HepG2 (cell line): Measurements from ENCODE around the gene HK2. TPM values are rescaled to one million over a fixed set of nuclear protein-coding genes. Genes with fewer than 3 reads are reported as not detected.

Source experiments
- BRD4 ChIP-seq: sonication (generic); formaldehyde crosslinking; IDR thresholded peaks from 2 replicates; pipeline ENCODE4 v1.4.0; 2020; ENCODE audit warnings: missing genetic modification reagents
- CCAR2 ChIP-seq: fragments of 200-400 bp; formaldehyde crosslinking; optimal IDR thresholded peaks from 2 replicates; pipeline ENCODE3; 2018; ENCODE audit warnings: low read depth, mild to moderate bottlenecking, low read length, moderate library complexity
- DNMT3B ChIP-seq: conservative IDR thresholded peaks from 2 replicates; pipeline ENCODE4 v1.6.1; 2016; ENCODE audit warnings: missing biosample characterization, control low read depth
- ERF ChIP-seq: IDR thresholded peaks from 2 replicates; pipeline ENCODE4 v1.6.1; 2018; ENCODE audit warnings: missing biosample characterization, missing genetic modification reagents
- GRHL1 ChIP-seq: sonication (generic); formaldehyde crosslinking; conservative IDR thresholded peaks from 2 replicates; pipeline ENCODE4 v1.8.0; 2022; ENCODE audit warnings: missing genetic modification reagents
- HNF4G ChIP-seq, 2 experiments: sonication (generic) in 1 of 2; formaldehyde crosslinking in 1 of 2; IDR thresholded peaks; 2 replicates each; pipeline versions ENCODE4 v1.4.0 to v1.6.1; 2011 to 2020; ENCODE audit warnings: borderline replicate concordance in 2 of 2, low read depth in 2 of 2, mild to moderate bottlenecking in 2 of 2, low read length in 1 of 2, missing genetic modification reagents in 1 of 2, moderate library complexity in 1 of 2
- IKZF4 ChIP-seq: sonication (generic); formaldehyde crosslinking; IDR thresholded peaks from 2 replicates; pipeline ENCODE4 v1.5.1; 2020; ENCODE audit warnings: borderline replicate concordance, mild to moderate bottlenecking, low read depth, missing genetic modification reagents; ENCODE audit errors: not compliant biosample characterization
- JUND ChIP-seq: sonication (generic); formaldehyde crosslinking; IDR thresholded peaks from 2 replicates; pipeline ENCODE4 v1.8.0; 2022; ENCODE audit warnings: mild to moderate bottlenecking, missing genetic modification reagents
- NFRKB ChIP-seq: fragments of 450-650 bp; IDR thresholded peaks from 2 replicates; pipeline ENCODE4 v1.6.1; 2017
- PAWR ChIP-seq: sonication (generic); formaldehyde crosslinking; IDR thresholded peaks from 2 replicates; pipeline ENCODE4 v1.4.0; 2020; ENCODE audit warnings: missing genetic modification reagents, mild to moderate bottlenecking, borderline replicate concordance
- PREB ChIP-seq: sonication (generic); formaldehyde crosslinking; IDR thresholded peaks from 2 replicates; pipeline ENCODE4 v1.4.0; 2020; ENCODE audit warnings: missing genetic modification reagents
- PRPF4 ChIP-seq: fragments of 200-400 bp; formaldehyde crosslinking; IDR thresholded peaks from 2 replicates; pipeline ENCODE4 v1.6.1; 2016; ENCODE audit warnings: low read length, low read depth; ENCODE audit not compliant: poor library complexity, severe bottlenecking
- SNAI1 ChIP-seq: sonication (generic); formaldehyde crosslinking; IDR thresholded peaks from 2 replicates; pipeline ENCODE4 v1.5.0; 2020; ENCODE audit warnings: mild to moderate bottlenecking, missing genetic modification reagents, borderline replicate concordance
- THAP11 ChIP-seq: IDR thresholded peaks from 2 replicates; pipeline ENCODE4 v1.6.1; 2016; ENCODE audit warnings: missing biosample characterization, missing genetic modification reagents
- ZNF354B ChIP-seq: sonication (generic); formaldehyde crosslinking; IDR thresholded peaks from 2 replicates; pipeline ENCODE4 v1.8.0; 2022; ENCODE audit warnings: mild to moderate bottlenecking, missing genetic modification reagents
- ZNF407 ChIP-seq: sonication (generic); formaldehyde crosslinking; IDR thresholded peaks from one replicate; pipeline ENCODE4 v1.5.1; 2020; ENCODE audit warnings: mild to moderate bottlenecking, missing genetic modification reagents; ENCODE audit errors: not compliant biosample characterization
- ZNF562 ChIP-seq: sonication (generic); formaldehyde crosslinking; IDR thresholded peaks from 2 replicates; pipeline ENCODE4 v1.8.0; 2022; ENCODE audit warnings: missing genetic modification reagents, borderline replicate concordance
- ZNF749 ChIP-seq: sonication (generic); formaldehyde crosslinking; IDR thresholded peaks from 2 replicates; pipeline ENCODE4 v1.8.0; 2022; ENCODE audit warnings: mild to moderate bottlenecking, missing genetic modification reagents, moderate library complexity, borderline replicate concordance
- ZSCAN25 ChIP-seq: sonication (generic); formaldehyde crosslinking; IDR thresholded peaks from 2 replicates; pipeline ENCODE4 v1.8.0; 2022; ENCODE audit warnings: mild to moderate bottlenecking, missing genetic modification reagents
- polyA plus RNA-seq, 8 experiments: library from polyadenylated mRNA; depleted of rRNA in 3 of 8; stranded (reverse) in 7 of 8; unstranded in 1 of 8; fragments of >200 nt; fragmentation: Illumina TruSeq in 4 of 8; extraction: Trizol in 4 of 8; gene quantifications; 2 replicates each; pipeline versions ENCODE4 v1.2.1 to v1.2.3, GENCODE V29; 2011 to 2016; ENCODE audit warnings: low read depth in 4 of 8, missing spikeins in 1 of 8, mixed read lengths in 1 of 8; ENCODE audit not compliant: insufficient read depth in 1 of 8
- total RNA-seq, 5 experiments: library from RNA; depleted of rRNA; stranded (reverse); fragments of >200 nt; fragmentation: Illumina TruSeq; extraction: Trizol; gene quantifications; 2 replicates each; pipeline ENCODE4 v1.2.3, GENCODE V29; 2016; ENCODE audit warnings: low read depth in 1 of 5

HK2 gene
- total and polyA plus RNA-seq, 2 of the 13 experiments (the other 11 are each of a cell fraction or from before 2014, with no cell fraction given) = 13.2 to 101 TPM

- TF ChIP-seq CCAR2 (no peak), ZNF407 (CRISPR knock-in tag) (no peak), PREB (no peak), ZSCAN25 (CRISPR knock-in tag) (peak; percentile 87), ZNF562 (CRISPR knock-in tag) (no peak), PRPF4 (no peak), ZNF354B (CRISPR knock-in tag) (no peak), NFRKB (no peak), IKZF4 (CRISPR knock-in tag) (no peak), BRD4 (CRISPR knock-in tag) (no peak), JUND (CRISPR knock-in tag) (no peak), ZNF749 (CRISPR knock-in tag) (no peak), ERF (CRISPR knock-in tag) (peak; percentile 92), DNMT3B (peak; percentile 93; the same call in 1 of the 2 replicates), PAWR (CRISPR knock-in tag) (no peak), HNF4G (IDR thresholded peaks at IDR 0.05; ENCODE audit: borderline replicate concordance, low read depth, low read length) (peak; percentile 14; the same call in 1 of the 2 replicates), HNF4G (CRISPR knock-in tag; IDR thresholded peaks at IDR 0.05; ENCODE audit: borderline replicate concordance, low read depth) (0 out of 2 replicates have a peak, but pooled peaks have one; percentile 56), THAP11 (CRISPR knock-in tag) (peak; percentile 69), GRHL1 (no peak), SNAI1 (no peak)
These were observed 22.2 kb downstream of the HK2 start (continued) for GRCh38 chr2:74856004-74856578.
